Mesendoderm (in vitro differentiated cells): ENCODE results near the gene TTBK2.

Source experiments
- DNase-seq: peaks from one replicate; pipeline ENCODE4 v3.0.0; 2013
- H2AK5ac ChIP-seq: 2 replicates; pipeline ENCODE4 v1.6.1; 2013; ENCODE audit warnings: low read length, inconsistent platforms
- H2BK120ac ChIP-seq: 2 replicates; pipeline ENCODE4 v1.6.1; 2013; ENCODE audit warnings: low read depth, mild to moderate bottlenecking, low read length, moderate library complexity, mixed read lengths
- H2BK15ac ChIP-seq: replicated peaks from 2 replicates; pipeline ENCODE4 v1.6.1; 2013; ENCODE audit warnings: low read depth, mild to moderate bottlenecking, moderate library complexity
- H2BK5ac ChIP-seq: 2 replicates; pipeline ENCODE4 v1.6.1; 2013; ENCODE audit warnings: low read length, inconsistent platforms
- H3K18ac ChIP-seq: 2 replicates; pipeline ENCODE4 v1.6.1; 2013; ENCODE audit warnings: mild to moderate bottlenecking, low read length, mixed read lengths
- H3K23ac ChIP-seq: one replicate; pipeline ENCODE4 v1.6.1; 2013; ENCODE audit warnings: low read length
- H3K27ac ChIP-seq: 2 replicates; pipeline ENCODE4 v1.5.1; 2013; ENCODE audit warnings: low read depth, mild to moderate bottlenecking, inconsistent platforms, low read length, moderate library complexity
- H3K27me3 ChIP-seq: 2 replicates; pipeline ENCODE4 v1.6.1; 2013; ENCODE audit warnings: low read length, control low read depth, mild to moderate bottlenecking, inconsistent platforms; ENCODE audit not compliant: insufficient read depth, poor library complexity
- H3K36me3 ChIP-seq: 2 replicates; pipeline ENCODE4 v1.6.1; 2013; ENCODE audit warnings: low read length, inconsistent platforms; ENCODE audit not compliant: control insufficient read depth, insufficient read depth
- H3K4ac ChIP-seq: one replicate; pipeline ENCODE4 v1.6.1; 2013; ENCODE audit warnings: low read depth, mild to moderate bottlenecking, low read length, moderate library complexity
- H3K4me1 ChIP-seq: 2 replicates; pipeline ENCODE4 v1.6.1; 2013; ENCODE audit warnings: low read depth, low read length, inconsistent platforms; ENCODE audit not compliant: control insufficient read depth
- H3K4me2 ChIP-seq: 2 replicates; pipeline ENCODE4 v1.6.1; 2013; ENCODE audit warnings: low read length
- H3K4me3 ChIP-seq: 2 replicates; pipeline ENCODE4 v1.5.1; 2013; ENCODE audit warnings: mild to moderate bottlenecking, low read length
- H3K56ac ChIP-seq: one replicate; pipeline ENCODE4 v1.6.1; 2013; ENCODE audit warnings: low read length
- H3K79me1 ChIP-seq: 2 replicates; pipeline ENCODE4 v1.6.1; 2013; ENCODE audit warnings: low read length, inconsistent platforms
- H3K79me2 ChIP-seq: 2 replicates; pipeline ENCODE4 v1.6.1; 2013; ENCODE audit warnings: mild to moderate bottlenecking, low read length; ENCODE audit not compliant: control insufficient read depth, insufficient read depth
- H3K9ac ChIP-seq: 2 replicates; pipeline ENCODE4 v1.6.1; 2013; ENCODE audit warnings: low read length, inconsistent platforms
- H4K5ac ChIP-seq: one replicate; pipeline ENCODE4 v1.6.1; 2013; ENCODE audit warnings: low read length
- H4K8ac ChIP-seq: one replicate; pipeline ENCODE4 v1.6.1; 2013; ENCODE audit warnings: low read depth, mild to moderate bottlenecking, control low read depth, low read length, moderate library complexity
- WGBS: extraction: QIAGEN DNeasy Blood & Tissue Kit; methylation state at CpG from one replicate; pipeline ENCODE4 v1.1.7; 2013; ENCODE audit warnings: low lambda C conversion rate, missing lambda C conversion rate; ENCODE audit not compliant: insufficient coverage; ENCODE audit errors: extremely low coverage; 5-methylcytosine and 5-hydroxymethylcytosine counted together

TTBK2 gene

GRCh38 chr15:42876224-42876623 lies 44.4 kb downstream of the TTBK2 start:
- Histone ChIP-seq H3K23ac (no peak overlapping the region), H3K79me2 (no peaks in the 10 kb centered on the region), H3K4me2 (no peak overlapping the region), H3K4me1 (no peaks in the 10 kb centered on the region), H2BK5ac (no peak overlapping the region), H3K27ac (no peak overlapping the region), H3K36me3 (no peaks in the 10 kb centered on the region), H3K56ac (no peak overlapping the region), H2BK120ac (no peak overlapping the region), H3K4ac (no peak overlapping the region), H3K79me1 (no peaks in the 10 kb centered on the region), H2AK5ac (no peak overlapping the region), H3K4me3 (no peak overlapping the region), H3K9ac (no peak overlapping the region), H4K8ac (no peak overlapping the region), H2BK15ac (no peak overlapping the region), H3K27me3 (no peaks in the 10 kb centered on the region), H3K18ac (no peak overlapping the region), H4K5ac (no peak overlapping the region)
- no peak for DNase-seq

- H3K27ac ChIP-seq, result no peak overlapping the region
- no peak overlapping the region for H3K23ac ChIP-seq
- H3K27me3 ChIP-seq, result no peaks in the 10 kb centered on the region
- WGBS, result no CpG with 5 or more reads among the region's 2 CpGs
- no peak overlapping the region for H4K5ac ChIP-seq
- no peak overlapping the region for H3K4me3 ChIP-seq
- no peak overlapping the region for H2BK5ac ChIP-seq
- H4K8ac ChIP-seq, result no peak overlapping the region
- DNase-seq, result no peak
- H3K4ac ChIP-seq, result no peak overlapping the region
- no peak overlapping the region for H2BK15ac ChIP-seq
- no peaks in the 10 kb centered on the region for H3K4me1 ChIP-seq
- no peak overlapping the region for H3K4me2 ChIP-seq
- H3K56ac ChIP-seq, result no peak overlapping the region
- H2BK120ac ChIP-seq, result no peak overlapping the region
- no peak overlapping the region for H3K9ac ChIP-seq
- no peaks in the 10 kb centered on the region for H3K79me1 ChIP-seq
- H3K18ac ChIP-seq, result no peak overlapping the region
- H3K79me2 ChIP-seq, result no peaks in the 10 kb centered on the region
- H3K36me3 ChIP-seq, result no peaks in the 10 kb centered on the region
- H2AK5ac ChIP-seq, result no peak overlapping the region
Observed at GRCh38 chr15:42868683-42869082, 51.9 kb downstream of the TTBK2 start.

GRCh38 chr15:42863572-42864239 lies 56.9 kb downstream of the TTBK2 start:
- Histone ChIP-seq H3K27ac (no peak overlapping the region), H3K4me1 (no peaks in the 10 kb centered on the region), H2BK120ac (no peak overlapping the region), H3K4me2 (no peak overlapping the region), H3K9ac (no peak overlapping the region), H4K5ac (no peak overlapping the region), H3K79me2 (no peaks in the 10 kb centered on the region), H3K27me3 (no peaks in the 10 kb centered on the region), H3K23ac (no peak overlapping the region), H2AK5ac (no peak overlapping the region), H3K79me1 (no peaks in the 10 kb centered on the region), H3K4me3 (no peak overlapping the region), H3K56ac (no peak overlapping the region), H3K4ac (no peak overlapping the region), H2BK5ac (no peak overlapping the region), H4K8ac (no peak overlapping the region), H3K18ac (no peak overlapping the region), H2BK15ac (no peak overlapping the region), H3K36me3 (no peaks in the 10 kb centered on the region)
- no CpG with 5 or more reads among the region's 2 CpGs for WGBS
- DNase-seq, result no peak

- Histone ChIP-seq H3K9ac (no peak overlapping the region), H3K36me3 (no peaks in the 10 kb centered on the region), H2AK5ac (no peak overlapping the region), H3K4me2 (no peak overlapping the region), H3K18ac (no peak overlapping the region), H3K27ac (no peak overlapping the region), H3K23ac (no peak overlapping the region), H3K56ac (no peak overlapping the region), H3K4ac (no peak overlapping the region), H3K79me1 (no peaks in the 10 kb centered on the region), H3K4me3 (no peak overlapping the region), H4K8ac (no peak overlapping the region), H3K79me2 (no peaks in the 10 kb centered on the region), H3K4me1 (no peaks in the 10 kb centered on the region), H3K27me3 (no peaks in the 10 kb centered on the region), H2BK120ac (no peak overlapping the region), H2BK5ac (no peak overlapping the region), H4K5ac (no peak overlapping the region), H2BK15ac (no peak overlapping the region)
- no CpG with 5 or more reads among the region's 2 CpGs for WGBS
- no peak for DNase-seq
Observed at GRCh38 chr15:42858999-42859789, 61.4 kb downstream of the TTBK2 start.

- no peak overlapping the region for H3K18ac ChIP-seq
- H4K5ac ChIP-seq, result no peak overlapping the region
- no peak overlapping the region for H2BK120ac ChIP-seq
- H2BK5ac ChIP-seq, result no peak overlapping the region
- H3K79me1 ChIP-seq, result no peaks in the 10 kb centered on the region
- no peak overlapping the region for H3K4me3 ChIP-seq
- no peak overlapping the region for H3K27ac ChIP-seq
- no peak overlapping the region for H3K4me2 ChIP-seq
- no peak overlapping the region for H3K23ac ChIP-seq
- no peaks in the 10 kb centered on the region for H3K4me1 ChIP-seq
- no peaks in the 10 kb centered on the region for H3K27me3 ChIP-seq
- no peak overlapping the region for H3K9ac ChIP-seq
- H3K36me3 ChIP-seq, result no peaks in the 10 kb centered on the region
- H2BK15ac ChIP-seq, result no peak overlapping the region
- no peaks in the 10 kb centered on the region for H3K79me2 ChIP-seq
- H4K8ac ChIP-seq, result no peak overlapping the region
- H2AK5ac ChIP-seq, result no peak overlapping the region
- no CpG with 5 or more reads among the region's 2 CpGs for WGBS
- no peak overlapping the region for H3K56ac ChIP-seq
- no peak overlapping the region for H3K4ac ChIP-seq
- DNase-seq, result no peak
Observed at GRCh38 chr15:42858540-42858939, 62.0 kb downstream of the TTBK2 start.
